Osteoblast (primary cell): ENCODE measurements around the gene VAMP2. TPM values are rescaled to one million over a fixed set of nuclear protein-coding genes. Genes with fewer than 3 reads are reported as not detected.

Experiments used
- DNase-seq: peaks from one replicate; pipeline ENCODE4 v3.0.0; 2011; ENCODE audit warnings: low spot score, mixed read lengths; ENCODE audit not compliant: insufficient read length; ENCODE audit errors: missing footprints
- H2AFZ ChIP-seq: 2 replicates; pipeline ENCODE4 v1.6.0; 2011; ENCODE audit warnings: mild to moderate bottlenecking, low read length
- H3K27ac ChIP-seq: 2 replicates; pipeline ENCODE4 v1.5.1; 2011; ENCODE audit warnings: mild to moderate bottlenecking, low read depth, low read length, moderate library complexity
- H3K27me3 ChIP-seq: 2 replicates; pipeline ENCODE4 v1.6.0; 2012; ENCODE audit warnings: mild to moderate bottlenecking, control low read depth, inconsistent platforms, low read length, moderate library complexity; ENCODE audit not compliant: insufficient read depth
- H3K36me3 ChIP-seq: 2 replicates; pipeline ENCODE4 v1.5.1; 2011; ENCODE audit warnings: mild to moderate bottlenecking, low read length, control low read depth, moderate library complexity; ENCODE audit not compliant: insufficient read depth
- H3K4me1 ChIP-seq: 2 replicates; pipeline ENCODE4 v1.5.1; 2011; ENCODE audit warnings: mild to moderate bottlenecking, low read length, control low read depth, moderate library complexity; ENCODE audit not compliant: insufficient read depth
- H3K4me2 ChIP-seq: 2 replicates; pipeline ENCODE4 v1.6.0; 2011; ENCODE audit warnings: mild to moderate bottlenecking, low read length; ENCODE audit not compliant: insufficient read depth
- H3K4me3 ChIP-seq: fragments of 200-600 bp; sonication (generic); 3 replicates; pipeline ENCODE4 v1.5.1; 2012; ENCODE audit warnings: mild to moderate bottlenecking, low read length, inconsistent platforms; ENCODE audit not compliant: insufficient read depth
- H3K79me2 ChIP-seq: 2 replicates; pipeline ENCODE4 v1.6.0; 2012; ENCODE audit warnings: mild to moderate bottlenecking, low read length, control low read depth, inconsistent platforms; ENCODE audit not compliant: insufficient read depth
- H3K9me3 ChIP-seq: 2 replicates; pipeline ENCODE4 v1.5.1; 2011; ENCODE audit warnings: low read depth, low read length, control low read depth
- H4K20me1 ChIP-seq: 2 replicates; pipeline ENCODE4 v1.6.0; 2012; ENCODE audit warnings: mild to moderate bottlenecking, low read length, control low read depth; ENCODE audit not compliant: insufficient read depth
- CTCF ChIP-seq: IDR thresholded peaks from 2 replicates; pipeline ENCODE4 v1.5.1; 2011; ENCODE audit warnings: mild to moderate bottlenecking, low read depth, low read length, moderate library complexity; ENCODE audit errors: extremely low read depth
- total RNA-seq: library from RNA; depleted of rRNA; stranded (reverse); fragments of >200 nt; gene quantifications from 2 replicates; pipeline ENCODE4 v1.2.3, GENCODE V29; 2012

Gene VAMP2
- total RNA-seq, 1 donor = 5.4 TPM

GRCh38 chr17:8189711-8190477, 27.1 kb upstream of the VAMP2 start, which contains the start of gene BORCS6:
Gene BORCS6, minus strand, starts transcription at chr17:8190180. Its CDS starts 40 bp downstream, at chr17:8190140.
- Histone ChIP-seq H3K27me3 (no peaks in the 10 kb centered on the region), H3K36me3 (no peaks in the 10 kb centered on the region), H4K20me1 (peaks cover 17% of the 10 kb centered on the region), H3K4me3 (peak within 1 kb of the TSS; percentile 93), H3K27ac (peak within 1 kb of the TSS; percentile 74), H3K4me2 (peak within 1 kb of the TSS; percentile 75), H2AFZ (peak within 1 kb of the TSS; percentile 83), H3K4me1 (peaks cover 41% of the 10 kb centered on the region), H3K9me3 (no peaks in the 10 kb centered on the region), H3K79me2 (peaks cover 17% of the 10 kb centered on the region)
- DNase-seq = peak; percentile 98
- no peak for TF ChIP-seq CTCF

- peak overlapping the region; percentile 75 for H3K4me2 ChIP-seq
- H3K27ac ChIP-seq = peak overlapping the region; percentile 74
- no peaks in the 10 kb centered on the region for H3K36me3 ChIP-seq
- H3K4me3 ChIP-seq = peak overlapping the region; percentile 93
- H3K4me1 ChIP-seq = peaks cover 41% of the 10 kb centered on the region
- no peaks in the 10 kb centered on the region for H3K27me3 ChIP-seq
- H4K20me1 ChIP-seq = peaks cover 17% of the 10 kb centered on the region
- peak overlapping the region; percentile 83 for H2AFZ ChIP-seq
- DNase-seq = peak; percentile 60
- H3K9me3 ChIP-seq = no peaks in the 10 kb centered on the region
- H3K79me2 ChIP-seq = peaks cover 17% of the 10 kb centered on the region
- TF ChIP-seq CTCF = no peak
Observed at GRCh38 chr17:8189041-8189710, 26.4 kb upstream of the VAMP2 start.

- no peak for TF ChIP-seq CTCF
- Histone ChIP-seq H3K4me2 (peak overlapping the region; percentile 75), H2AFZ (no peak overlapping the region), H3K4me3 (peak overlapping the region; percentile 93), H3K4me1 (peaks cover 41% of the 10 kb centered on the region), H3K79me2 (peaks cover 17% of the 10 kb centered on the region), H3K9me3 (no peaks in the 10 kb centered on the region), H3K36me3 (no peaks in the 10 kb centered on the region), H4K20me1 (peaks cover 17% of the 10 kb centered on the region), H3K27me3 (no peaks in the 10 kb centered on the region), H3K27ac (peak overlapping the region; percentile 74)
- peak; percentile 46 for DNase-seq
Observed at GRCh38 chr17:8188263-8188839, 25.6 kb upstream of the VAMP2 start.
